ENCODE measurements around the gene CWC27.

DNA sequence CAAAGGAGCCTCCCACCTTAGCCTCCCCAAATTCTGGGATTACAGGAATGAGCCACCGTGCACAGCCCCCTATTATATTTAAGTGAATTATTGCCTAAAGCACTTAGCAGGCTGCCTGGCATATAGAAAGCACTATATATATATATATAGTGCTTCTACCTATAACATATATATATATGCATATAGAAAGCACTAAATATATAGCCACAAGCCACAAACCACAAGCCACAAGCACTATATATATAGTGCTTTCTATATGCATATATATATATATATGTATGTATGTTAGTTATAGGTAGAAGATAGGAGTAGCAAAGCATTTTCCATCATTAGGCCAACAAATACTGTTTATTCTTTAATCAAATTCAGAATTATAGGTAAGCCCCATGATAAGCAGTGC, 185.8 kb downstream of the CWC27 start:
- TF ChIP-seq, protein P1, sequence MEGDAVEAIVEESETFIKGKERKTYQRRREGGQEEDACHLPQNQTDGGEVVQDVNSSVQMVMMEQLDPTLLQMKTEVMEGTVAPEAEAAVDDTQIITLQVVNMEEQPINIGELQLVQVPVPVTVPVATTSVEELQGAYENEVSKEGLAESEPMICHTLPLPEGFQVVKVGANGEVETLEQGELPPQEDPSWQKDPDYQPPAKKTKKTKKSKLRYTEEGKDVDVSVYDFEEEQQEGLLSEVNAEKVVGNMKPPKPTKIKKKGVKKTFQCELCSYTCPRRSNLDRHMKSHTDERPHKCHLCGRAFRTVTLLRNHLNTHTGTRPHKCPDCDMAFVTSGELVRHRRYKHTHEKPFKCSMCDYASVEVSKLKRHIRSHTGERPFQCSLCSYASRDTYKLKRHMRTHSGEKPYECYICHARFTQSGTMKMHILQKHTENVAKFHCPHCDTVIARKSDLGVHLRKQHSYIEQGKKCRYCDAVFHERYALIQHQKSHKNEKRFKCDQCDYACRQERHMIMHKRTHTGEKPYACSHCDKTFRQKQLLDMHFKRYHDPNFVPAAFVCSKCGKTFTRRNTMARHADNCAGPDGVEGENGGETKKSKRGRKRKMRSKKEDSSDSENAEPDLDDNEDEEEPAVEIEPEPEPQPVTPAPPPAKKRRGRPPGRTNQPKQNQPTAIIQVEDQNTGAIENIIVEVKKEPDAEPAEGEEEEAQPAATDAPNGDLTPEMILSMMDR (IDR thresholded peaks at IDR 0.05), result no peak
- TF ChIP-seq POLR2A (IDR thresholded peaks at IDR 0.05), result no peak
